ENCODE data around the gene KLF13.

KLF13 gene

GRCh38 chr15:31317017-31317416 lies 9.6 kb upstream of the KLF13 start:
- no peak for DNase-seq

GRCh38 chr15:31317421-31318327 lies 9.0 kb upstream of the KLF13 start:
- DNase-seq: no peak

GRCh38 chr15:31318429-31318828 lies 8.2 kb upstream of the KLF13 start:
- DNase-seq: no peak

DNA sequence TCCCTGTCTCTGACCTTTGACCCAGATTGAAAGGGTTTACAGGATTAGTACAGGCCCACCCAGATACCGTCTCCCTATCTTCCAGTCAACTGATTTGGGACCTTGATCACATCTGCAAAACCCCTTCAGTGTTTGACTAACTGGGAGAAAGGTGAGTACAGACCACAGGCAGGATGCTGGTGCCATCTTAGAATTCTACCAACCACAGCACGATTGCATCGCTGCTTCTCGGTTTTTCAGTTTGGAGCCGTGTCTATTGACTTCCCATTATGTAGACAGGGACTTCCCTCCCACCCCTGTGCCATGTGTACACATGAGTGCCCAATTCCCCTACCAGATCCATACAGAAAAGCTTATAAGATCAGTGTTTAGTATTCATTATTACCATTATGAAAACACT lies 6.6 kb upstream of the KLF13 start:
- DNase-seq: peak; percentile 35 to 68 (median 61)

GRCh38 chr15:31321418-31321817 lies 5.2 kb upstream of the KLF13 start:
- DNase-seq: no peak

GRCh38 chr15:31322504-31322903 lies 4.1 kb upstream of the KLF13 start:
- no peak for DNase-seq

GRCh38 chr15:31323627-31324026 lies 3.0 kb upstream of the KLF13 start:
- DNase-seq: no peak

GRCh38 chr15:31324186-31324585 lies 2.4 kb upstream of the KLF13 start:
- DNase-seq: peak; percentile 15 to 67 (median 42)

GRCh38 chr15:31324806-31325594 lies 1.6 kb upstream of the KLF13 start:
- DNase-seq: peak; percentile 15 to 54 (median 39)

GRCh38 chr15:31325595-31326155 lies 960 bp upstream of the KLF13 start:
- peak in 3 of 4 experiments; percentile 34 to 65 (median 63) for DNase-seq

GRCh38 chr15:31326875-31327668 lies 437 bp downstream of the KLF13 start:
- peak in 3 of 4 experiments; percentile 72 to 89 (median 87) for DNase-seq

- peak; percentile 59 to 82 (median 72) for DNase-seq
Observed at GRCh38 chr15:31327669-31328427, 1.2 kb downstream of the KLF13 start.

GRCh38 chr15:31328428-31328968 lies 1.9 kb downstream of the KLF13 start:
- peak; percentile 51 to 68 (median 66) for DNase-seq

DNA sequence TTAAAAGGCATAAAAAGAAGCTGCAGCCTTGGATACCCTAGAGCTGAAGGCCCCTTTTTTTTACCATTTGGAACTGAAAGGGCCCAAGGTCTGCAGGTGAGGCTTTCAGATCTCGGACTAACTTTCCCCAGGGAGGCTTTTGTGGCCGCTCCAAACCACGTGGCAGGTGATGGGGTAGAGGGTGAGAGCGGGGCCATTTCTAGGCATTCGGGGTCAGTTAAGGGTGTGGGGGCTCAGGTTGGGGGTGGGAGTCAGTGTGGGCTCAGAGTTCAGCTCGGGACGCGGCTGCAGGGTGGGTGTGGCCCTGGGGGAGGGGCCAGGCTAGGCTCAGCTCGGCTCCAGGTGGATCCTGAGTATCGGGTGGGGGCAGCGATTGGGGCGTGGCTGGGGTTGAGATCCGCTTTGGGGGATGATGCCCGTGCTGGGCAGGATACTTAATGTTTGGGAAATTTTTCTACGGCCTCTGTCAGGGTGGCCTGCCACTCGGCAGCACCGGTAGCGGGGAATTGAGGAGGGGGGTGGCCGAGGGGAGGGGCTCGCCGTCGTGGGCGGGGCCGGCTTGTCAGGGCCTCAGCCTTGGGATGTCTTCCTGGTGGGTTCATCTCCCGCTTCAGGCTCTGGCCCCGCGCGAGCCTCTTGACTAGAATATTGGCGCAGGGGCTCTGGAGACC lies 2.5 kb downstream of the KLF13 start:
- DNase-seq: no peak

GRCh38 chr15:31329640-31330010 lies 3.0 kb downstream of the KLF13 start:
- no peak for DNase-seq

DNA sequence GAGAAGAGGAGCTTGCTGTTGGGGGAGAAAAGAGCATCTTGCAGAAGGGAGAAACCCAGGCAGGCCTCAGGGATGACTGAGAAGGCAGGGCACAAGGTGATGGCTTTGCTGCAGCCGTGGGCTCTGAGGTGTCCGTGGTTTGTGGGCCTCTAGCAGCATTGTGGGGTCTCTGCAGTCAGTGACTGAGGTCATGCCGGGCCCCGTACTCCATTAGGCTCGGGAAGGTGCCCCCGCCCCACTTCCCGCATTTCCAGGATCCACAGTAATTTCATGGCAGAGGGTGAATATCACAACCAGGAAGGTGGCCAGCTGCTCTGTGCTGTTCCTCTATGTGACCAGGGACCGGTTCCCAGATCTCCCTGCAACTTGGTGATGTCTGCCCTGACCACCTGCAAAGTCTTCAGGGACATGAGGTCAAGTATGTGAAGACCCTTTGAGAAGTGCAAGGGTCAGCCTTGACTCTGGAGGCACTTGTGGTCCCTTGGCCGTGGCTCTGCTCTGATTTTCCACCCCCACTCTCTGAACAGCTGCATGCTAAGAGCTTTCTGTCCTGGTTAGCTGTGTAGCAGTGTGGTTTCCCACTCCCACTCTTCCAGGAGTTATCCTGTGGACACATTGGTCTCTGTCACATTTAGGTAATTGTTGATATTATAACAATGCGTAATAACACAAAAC lies 3.6 kb downstream of the KLF13 start:
- no peak for DNase-seq

DNA sequence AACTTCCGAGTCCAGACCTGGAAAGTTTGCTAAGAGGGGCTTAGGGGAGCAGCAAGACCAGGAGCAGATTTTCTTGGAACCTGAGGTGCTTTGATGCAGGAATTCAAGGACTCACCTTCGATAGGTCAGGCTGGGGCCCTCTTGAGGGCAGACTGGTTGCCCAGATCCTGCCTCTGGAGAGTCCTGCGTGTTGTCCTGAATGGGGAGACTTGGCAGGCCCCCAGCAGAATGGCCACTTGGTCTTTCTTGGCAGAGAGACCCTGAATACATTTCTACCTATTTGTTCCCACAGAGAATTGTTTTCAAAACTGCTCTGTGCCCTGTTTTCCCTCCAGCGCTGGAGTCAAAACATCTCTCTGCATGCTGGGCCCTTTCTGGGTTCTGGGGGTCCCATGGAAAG lies 4.2 kb downstream of the KLF13 start:
- DNase-seq: no peak

DNA sequence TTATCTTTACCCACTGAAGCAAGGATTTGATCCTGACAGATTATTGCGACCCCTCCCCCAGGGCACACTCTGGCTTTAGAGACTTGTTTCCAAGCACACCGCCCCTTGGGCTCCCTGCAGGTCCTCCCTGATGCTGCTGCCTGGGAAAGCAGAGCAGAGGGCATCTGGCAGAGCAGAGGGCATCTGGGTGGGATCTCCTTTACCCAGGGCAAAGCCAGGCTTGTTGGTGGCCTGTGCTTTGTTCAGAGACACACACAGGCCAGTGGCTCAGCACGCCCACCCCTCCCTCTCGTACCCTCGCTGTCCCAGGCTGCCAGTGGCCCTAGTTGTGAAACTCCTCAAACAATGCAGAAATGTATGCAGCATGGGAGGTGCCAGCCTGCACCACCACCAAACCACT lies 4.8 kb downstream of the KLF13 start:
- DNase-seq: no peak

GRCh38 chr15:31332020-31332680 lies 5.5 kb downstream of the KLF13 start:
- peak in 1 of 4 experiments; percentile 13 for DNase-seq

DNA sequence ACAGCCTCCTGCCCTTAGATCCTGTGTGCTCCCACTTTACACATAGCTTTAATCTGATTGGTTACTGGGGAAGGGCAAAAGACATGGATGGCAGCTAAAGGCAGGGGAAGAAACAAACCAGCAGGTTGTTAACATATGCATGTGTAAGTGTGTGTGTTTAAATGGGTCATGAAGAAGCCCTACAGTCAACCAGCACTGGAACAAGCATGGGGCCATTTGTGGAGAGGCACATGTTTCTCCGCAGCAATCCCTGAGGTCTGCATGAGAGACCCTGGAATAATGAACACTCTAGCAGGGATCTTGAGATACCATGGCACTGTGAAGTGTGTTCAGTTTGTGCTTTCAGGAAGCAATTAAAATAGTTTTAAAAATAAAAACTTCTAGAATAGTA lies 6.0 kb downstream of the KLF13 start:
- DNase-seq: no peak

Data from suppressor macrophage (primary cell).